GM18867 (cell line): ENCODE measurements around the gene ADORA2B.

Experiments
- ATAC-seq: cut with Tn5 transposase; IDR thresholded peaks from one replicate; pipeline ENCODE4 v1.9.1; 2021; ENCODE audit warnings: mild to moderate bottlenecking, moderate library complexity; ENCODE audit not compliant: unreplicated experiment

The ADORA2B gene

DNA sequence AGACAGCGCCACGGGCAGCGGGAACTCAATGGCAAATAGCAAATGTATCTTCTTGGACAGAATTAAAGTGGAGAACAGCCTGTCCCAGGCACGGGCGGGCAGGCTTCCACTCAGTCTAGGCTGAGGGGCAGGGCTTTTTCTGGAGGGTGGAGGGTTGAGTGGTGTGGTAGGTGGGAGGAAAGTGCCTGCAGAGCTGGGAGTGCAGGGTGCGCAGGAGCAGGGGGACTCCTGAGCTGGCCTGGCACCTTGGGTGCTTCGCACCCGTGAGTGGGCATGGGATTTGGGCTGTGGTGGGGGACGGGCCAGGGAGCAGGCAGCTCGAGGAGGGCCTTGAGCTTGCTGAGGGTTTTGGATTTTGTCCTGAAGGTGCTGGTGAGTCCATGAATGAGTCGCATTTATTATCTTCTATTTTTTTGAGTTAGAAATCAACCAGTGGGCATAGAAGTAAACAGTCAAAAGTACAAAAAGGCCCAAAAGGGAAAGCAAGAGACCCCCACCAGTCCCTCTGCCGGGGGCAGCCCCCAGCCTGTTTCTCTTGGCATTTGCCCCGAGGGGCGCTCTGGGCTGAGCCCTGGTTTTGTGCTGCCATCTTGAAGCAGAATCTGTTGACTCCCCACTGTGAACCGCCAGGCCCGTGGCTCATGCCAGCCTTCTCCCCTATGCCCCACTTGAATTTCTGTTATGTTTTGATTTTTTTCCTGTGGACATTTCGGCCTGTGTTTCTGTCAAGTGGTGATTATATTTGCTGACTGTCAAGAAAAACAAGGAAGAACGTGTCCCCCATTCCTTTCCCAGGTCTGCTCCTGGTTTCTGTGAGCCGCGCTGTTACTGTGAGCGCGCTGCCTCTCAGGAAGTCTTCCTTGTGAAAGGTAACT lies 8.2 kb downstream of the ADORA2B start:
- no peak for ATAC-seq

DNA sequence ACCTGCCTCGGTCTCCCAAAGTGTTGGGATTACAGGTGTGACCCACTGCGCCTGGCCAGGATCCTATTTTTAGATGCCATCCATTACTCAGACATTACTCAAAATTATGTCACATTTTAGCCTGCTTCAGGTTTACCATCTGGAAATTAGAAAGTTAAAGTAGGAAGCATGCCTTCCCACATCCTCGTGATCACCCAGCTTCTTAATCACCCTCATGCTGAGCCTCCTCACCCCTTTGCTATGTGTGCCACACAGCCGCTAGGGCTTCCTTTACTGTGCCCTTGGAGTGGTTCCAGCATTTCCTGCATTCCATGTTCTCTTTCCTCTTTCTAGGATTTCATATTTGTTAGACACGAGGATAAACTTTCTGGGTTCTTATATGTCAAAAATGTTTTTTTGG lies 9.3 kb downstream of the ADORA2B start:
- ATAC-seq = no peak

DNA sequence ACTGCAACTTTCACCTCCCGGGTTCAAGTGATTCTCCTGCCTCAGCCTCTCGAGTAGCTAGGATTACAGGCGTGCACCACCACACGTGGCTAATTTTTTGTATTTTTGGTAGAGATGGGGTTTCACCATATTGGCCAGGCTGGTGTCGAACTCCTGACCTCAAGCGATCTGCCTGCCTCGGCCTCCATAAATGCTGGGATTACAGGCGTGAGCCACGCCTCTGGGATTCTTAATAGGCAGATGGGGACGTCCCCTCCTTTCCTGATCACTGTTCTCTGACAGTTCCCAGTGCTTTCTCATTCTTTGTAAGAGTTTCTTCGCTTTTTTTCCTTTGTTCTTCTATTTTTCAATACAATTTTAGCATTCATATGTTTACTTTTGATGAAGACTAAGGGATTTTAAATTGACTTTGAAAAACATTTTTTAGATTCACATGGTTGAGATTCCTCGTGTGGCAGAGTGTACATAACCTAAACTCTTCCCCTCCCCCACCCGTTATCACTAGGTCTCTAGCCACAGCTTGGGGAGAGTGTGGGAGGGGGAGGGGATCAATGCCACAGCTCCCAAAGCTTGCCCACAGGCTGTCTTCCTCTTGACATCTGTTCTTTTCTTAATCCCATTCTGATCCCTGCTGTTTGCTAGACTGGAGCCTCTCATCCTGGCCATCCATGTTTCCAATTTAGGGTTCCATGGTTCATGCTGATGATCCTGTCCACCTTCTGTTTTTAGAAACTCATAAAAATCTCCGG lies 11.0 kb downstream of the ADORA2B start:
- no peak for ATAC-seq

DNA sequence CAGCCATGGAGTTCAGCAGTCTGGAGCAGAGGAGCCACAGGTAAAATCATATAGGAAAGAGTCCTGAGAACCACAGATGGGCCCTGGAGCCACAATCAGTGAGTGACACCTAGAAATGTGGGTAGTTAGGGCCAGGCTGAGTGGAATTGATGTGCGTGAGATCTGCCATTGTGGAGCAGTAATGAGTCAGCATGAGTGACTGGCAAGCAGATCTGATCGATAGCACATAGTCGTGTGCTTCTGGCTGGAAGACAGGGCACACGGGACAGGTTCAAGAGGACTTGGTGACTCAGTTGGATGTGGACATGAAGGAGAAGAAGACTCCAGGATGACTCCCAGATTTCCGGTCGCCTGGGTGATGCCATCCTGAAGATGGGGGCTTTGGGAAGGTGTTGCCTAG lies 12.3 kb downstream of the ADORA2B start:
- no peak for ATAC-seq

DNA sequence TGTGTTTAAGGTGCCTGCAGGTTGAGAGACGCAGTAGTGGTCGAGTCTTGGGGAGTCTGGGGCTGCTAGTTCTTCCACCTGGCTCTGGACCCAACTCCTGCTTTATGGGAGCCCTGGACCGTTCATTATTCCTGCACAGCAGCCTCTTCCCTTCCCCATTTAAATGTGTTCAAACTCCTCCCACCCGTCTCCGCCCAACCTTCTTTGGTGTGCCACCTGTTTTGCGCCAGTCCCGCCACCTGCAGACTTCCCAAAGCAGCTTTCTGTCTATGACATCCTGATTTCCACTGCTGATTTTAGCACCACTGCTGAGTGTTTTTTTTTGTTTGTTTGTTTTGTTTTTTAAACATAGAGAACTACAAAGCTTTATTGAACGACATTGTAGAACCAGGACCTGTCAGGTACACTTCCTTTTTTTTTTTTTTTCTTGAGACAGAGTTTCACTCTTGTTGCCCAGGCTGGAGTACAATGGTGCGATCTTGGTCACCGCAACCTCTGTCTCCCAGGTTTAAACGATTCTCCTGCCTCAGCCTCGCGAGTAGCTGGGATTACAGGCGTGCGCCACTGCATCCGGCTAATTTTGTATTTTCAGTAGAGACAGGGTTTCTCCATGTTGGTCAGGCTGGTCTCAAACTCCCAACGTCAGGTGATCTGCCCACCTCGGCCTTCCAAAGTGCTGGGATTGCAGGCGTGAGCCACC lies 12.8 kb downstream of the ADORA2B start:
- ATAC-seq = no peak

DNA sequence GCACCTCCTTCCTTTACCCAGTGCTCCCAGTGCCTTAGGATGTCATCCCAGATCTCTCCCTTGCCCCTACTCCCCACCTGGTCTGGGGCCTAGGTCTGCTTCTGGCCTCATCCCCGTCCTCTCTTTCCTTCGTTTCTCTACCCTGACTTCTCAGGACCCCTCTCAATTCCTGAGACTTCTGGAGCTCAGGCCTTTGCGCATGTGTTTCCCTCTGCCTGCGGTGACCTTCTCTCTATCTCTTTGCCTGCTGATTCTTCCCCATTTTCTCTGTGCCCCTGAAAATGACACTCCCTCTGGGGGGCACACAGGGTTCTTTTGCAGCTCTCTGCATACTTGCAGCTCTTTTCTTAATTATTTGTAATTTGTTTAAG lies 13.5 kb downstream of the ADORA2B start:
- no peak for ATAC-seq

DNA sequence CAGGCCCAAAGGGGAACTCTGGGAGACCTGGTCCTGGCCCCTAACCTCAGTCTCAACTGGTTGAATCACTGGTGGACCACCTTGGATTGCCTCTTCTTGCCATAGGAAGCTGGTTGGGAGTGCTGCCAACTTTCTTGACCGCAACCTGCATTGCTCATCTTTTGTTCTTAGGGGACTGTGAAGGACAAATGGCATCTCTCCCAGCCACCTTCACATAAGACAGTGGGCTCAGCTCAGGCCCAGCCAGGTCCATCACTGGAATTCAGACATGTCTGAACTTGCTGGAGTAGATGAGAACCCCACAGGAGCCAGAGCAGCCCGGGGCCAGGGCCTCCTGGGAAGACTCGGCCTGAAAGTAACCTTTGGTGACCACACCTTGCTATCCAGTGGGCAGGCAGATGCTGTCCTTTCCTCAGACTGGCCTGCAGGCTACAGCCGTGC lies 18.8 kb downstream of the ADORA2B start:
- no peak for ATAC-seq

DNA sequence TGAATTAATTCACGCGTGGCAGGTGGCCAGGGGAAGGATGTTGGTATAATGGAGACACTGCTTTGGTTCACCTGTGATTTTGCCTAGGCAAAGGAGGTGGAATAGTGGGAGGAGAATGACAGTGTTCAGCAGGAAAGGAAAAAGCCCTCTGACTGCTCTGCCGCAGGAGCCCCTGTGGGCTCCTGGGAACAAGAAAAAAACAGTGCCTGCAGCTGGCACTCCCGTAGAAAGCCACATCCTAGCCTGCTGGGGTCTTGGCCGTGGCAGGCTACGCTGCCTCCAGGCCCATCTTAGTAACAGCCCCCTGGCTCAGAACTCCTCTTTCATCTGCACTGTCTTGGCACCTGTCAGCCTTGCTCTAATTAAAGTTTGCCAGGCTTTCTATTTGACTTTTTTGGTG lies 20.6 kb downstream of the ADORA2B start:
- ATAC-seq = no peak

DNA sequence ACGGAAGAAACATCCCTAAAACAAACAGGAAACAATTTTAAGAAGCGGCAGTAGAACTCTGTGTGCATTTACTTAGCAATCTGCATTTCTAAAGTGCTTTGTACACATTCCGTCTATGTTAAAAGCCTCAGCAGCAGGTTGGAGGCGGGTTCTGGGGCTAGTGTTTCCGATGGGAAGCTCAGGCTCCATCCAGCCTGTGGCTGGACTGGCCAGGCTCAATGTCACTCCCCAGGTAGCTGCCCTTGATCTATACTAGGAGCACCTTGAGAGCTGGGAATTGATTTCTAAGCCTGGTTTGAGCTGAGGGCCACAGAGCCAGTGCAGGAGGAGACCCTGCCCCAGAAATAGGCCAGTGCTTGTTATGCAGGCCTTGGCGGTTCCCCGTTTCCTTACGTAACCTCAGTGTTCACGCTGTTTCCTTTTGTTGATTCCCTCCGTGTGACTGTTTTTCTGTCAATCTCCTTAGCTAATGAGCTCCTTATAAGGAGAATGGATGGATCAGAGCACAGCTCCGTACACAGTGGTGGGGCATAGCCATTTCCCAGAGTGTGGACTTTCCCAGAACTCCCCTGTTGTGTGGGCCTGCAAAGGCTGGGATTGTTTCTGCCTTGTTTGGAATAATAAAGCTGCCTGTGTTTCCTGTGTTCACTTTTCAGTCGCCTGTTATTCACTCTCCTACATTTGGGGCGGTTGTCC lies 21.4 kb downstream of the ADORA2B start:
- no peak for ATAC-seq

DNA sequence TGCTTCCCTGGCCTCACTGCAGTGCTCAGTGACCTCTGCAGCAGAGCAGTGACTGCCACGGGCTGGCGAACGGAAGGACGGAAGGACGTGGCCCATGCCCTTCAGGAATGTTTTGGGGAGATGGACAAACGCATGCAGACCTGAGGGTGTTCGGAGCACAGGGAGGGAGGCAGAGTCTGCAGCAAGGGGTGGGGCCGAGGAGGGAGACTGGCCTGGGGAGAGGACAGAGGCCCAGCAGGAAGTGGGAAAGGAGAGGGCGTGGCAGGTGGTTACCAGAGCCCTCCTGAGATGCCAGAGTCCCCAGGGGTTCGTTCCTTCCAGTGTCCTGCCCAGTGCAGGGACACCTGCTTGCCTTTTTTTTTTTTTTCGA lies 21.9 kb downstream of the ADORA2B start:
- no peak for ATAC-seq

DNA sequence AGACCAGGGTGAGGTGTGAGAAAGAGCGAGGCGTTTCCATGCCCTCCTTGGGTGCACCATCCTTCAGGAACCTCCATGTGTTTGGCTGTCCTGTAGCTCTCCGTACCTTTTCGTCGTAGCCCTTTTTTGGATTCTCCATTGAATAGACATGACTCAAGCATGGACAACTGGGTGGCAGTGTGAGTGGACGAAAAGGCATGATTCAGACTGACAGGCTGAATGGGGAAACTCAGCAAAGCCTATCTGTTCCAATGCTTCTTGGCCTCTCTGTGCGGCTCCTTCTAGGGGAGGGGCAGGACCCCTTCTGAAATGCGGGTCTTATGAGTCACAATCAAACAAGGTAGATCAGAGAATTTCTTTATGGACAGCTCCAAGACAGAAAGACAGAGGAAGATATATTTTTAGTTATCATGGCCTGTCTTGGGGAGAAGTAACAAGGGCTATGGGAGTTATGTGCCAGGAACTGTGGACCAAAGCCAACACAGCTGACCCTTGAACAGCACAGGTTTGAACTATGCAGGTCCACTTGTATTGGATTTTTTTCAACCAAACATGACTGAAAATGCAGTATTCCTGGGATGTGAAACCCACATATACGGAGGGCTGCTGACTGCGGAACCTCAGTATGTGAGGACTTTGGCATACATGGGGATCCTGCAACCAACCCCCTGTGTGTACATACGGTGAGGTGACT lies 22.9 kb downstream of the ADORA2B start:
- ATAC-seq = no peak

DNA sequence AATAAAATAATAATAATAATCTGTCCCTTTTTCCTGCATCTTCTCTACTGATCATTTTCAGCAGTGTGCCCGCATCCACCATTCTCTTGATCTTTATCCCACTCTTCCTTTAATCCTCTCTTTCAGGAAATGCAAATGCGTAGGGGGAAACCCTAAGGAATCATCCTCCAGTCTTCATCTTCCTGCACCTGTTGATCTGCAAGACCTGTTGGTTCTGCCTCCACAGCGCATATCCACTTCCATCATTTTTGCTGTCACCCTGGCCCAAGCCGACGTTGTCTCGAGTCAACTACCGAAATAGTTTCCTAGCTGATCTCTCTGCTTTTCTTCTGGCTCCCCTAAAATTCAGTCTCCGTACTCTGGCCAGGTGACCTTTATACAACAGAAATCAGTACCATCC lies 24.5 kb downstream of the ADORA2B start:
- no peak for ATAC-seq

DNA sequence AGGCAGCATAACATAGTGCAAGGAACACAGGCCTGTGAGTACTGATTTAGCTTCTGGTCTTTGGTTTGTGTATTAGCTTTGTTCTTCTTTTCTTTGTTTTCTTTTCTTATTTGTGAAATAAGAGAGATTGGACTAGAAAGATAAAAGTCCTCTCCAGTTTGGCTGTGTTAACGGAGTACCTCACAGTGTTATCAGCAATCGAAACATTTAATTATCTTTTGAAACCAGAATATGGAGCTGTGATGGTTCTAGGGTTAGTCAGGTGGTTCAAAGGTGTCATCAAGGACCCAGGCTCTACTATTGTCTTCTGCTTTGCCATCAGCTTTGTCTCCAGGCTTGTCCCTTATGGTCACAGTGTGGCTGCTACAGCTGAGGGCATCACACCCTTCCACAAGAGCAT lies 25.6 kb downstream of the ADORA2B start:
- ATAC-seq = no peak

DNA sequence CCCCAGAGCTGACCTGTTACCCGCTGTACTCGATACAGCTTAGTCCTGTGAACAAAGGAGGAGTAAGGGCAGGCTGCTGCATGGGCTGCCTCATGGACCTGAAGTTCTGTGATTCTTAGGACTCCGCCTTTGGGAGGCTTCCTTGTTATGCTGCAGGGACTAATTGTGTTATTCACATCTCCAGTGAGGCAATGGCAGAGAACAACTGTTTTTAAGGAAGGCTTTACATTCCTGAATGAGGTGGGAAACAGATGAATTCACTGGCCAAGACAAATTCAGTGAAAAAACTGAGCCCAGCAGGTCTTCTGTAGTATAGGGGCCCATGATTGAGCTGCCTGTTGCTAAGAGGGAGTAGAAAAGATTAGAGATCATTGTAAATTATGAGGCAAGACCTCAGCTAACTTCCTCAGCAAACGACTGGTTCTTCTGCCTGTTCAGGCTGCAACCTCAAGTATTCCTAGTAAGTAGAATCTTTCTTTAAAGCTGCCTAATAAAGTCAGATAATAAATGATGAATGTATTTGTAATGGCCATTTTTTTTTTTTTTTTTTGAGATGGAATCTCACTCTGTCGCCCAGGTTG lies 26.3 kb downstream of the ADORA2B start:
- ATAC-seq = no peak

DNA sequence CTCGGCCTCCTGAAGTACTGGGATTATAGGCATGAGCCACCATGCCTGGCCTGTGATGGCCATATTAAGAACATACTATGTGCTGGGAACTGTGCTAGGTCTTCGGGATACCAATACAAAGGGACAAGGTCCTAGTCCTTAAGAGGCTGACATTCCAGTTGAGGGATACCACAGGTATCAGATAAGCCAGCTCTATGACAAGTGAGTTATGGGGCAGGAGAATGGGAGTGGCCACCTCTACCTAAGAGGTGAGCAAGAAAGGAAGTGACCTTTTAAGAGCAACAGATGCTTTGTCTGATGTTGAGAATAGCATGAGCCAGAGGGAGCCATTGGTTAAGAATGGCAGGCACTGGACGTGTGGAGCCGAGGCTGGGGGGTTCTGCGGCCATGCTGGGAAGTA lies 27.0 kb downstream of the ADORA2B start:
- no peak for ATAC-seq

DNA sequence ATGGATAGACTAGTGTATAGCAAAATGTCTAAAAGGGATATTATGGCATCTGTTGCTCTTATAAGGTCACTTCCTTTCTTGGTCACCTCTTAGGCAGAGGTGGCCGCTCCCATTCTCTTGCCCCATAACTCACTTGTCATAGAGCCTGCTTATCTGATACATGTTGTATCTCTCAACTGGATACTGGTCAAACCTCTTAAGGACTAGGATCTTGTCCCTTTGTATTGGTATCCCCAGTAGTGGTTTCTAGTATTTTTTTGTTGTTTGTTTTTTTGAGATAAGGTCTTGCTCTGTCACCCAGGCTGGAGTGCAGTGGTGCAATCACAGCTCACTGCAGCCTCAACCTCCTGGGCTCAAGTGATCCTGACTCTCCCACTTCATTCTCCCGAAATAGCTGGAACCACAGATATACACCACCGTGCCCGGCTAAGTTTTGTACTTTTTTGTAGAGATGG lies 27.6 kb downstream of the ADORA2B start:
- ATAC-seq = no peak

DNA sequence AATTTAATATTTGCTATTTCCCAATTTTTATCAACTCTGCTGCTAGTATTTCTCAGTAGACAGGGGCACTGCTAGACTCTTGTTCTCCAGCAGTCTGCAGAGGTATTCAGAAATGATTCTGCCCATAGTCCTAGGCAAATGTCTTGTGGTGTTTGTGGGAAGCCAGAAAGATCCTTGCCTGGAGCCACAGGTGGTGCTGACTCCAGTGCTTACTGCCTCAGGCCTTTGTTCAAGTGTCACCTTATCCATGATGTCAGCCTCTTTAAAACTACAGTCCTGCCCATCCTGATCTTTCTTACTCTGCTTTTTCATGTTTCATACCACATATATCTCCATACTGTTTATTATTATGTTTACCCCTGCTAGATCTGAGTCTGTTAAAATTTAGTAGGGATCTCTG lies 28.1 kb downstream of the ADORA2B start:
- ATAC-seq = no peak

DNA sequence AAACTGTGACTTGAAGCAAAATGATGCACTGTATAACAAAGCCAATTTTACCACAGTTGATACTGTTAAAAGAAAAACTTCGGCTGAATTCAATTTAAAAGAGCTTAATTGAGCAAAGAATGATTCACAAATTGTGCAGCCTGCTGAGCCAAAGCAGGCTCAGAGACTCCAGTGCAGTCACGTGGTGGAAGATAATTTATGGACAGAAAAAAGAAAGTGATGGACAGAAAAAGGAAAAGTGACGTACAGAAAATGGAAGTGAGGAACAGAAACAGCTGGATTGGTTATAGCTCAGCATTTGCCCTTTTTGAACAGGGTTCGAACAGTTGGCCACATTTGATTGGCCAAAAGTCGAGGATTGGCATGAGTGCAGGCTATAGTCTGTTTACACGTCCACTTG lies 28.9 kb downstream of the ADORA2B start:
- no peak for ATAC-seq

DNA sequence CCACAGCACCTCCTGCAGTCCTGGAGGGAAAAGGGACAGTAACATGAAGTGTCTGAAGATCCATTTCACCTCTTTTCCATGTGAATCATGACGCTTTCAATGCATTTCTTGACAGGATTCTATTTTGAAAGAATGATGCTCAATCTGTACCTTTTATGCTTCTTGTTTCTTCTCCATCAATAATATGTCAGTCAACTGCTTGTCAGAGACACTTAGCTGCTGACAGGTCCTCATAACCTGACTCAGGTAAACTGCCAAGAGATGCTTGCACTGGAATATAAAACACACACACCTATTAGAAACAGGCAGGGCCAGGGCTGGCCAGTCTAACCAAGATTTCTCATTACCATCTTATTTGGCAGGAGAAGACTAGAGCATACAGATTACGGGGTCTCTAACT lies 33.0 kb downstream of the ADORA2B start:
- ATAC-seq = no peak

DNA sequence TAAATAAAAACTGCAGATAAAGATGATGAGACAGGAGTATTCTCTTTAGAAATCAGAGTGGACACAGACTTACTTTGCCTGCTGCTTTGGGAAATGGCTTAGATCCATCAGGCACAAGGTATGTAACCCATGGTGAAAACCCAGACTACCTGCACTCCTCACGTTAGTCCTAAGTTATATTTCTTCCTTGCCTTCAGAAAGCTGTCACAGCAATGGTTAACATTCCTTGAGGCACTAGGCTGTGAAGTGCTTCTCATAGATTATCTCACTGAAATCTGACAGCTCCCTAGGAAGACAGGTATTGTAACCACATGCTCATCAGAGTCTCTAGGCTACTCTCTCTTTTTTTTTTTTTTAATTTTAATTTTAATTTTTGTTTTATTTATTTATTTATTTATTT lies 33.7 kb downstream of the ADORA2B start:
- no peak for ATAC-seq
